Measurements from ENCODE around the gene AGPAT2. TPM values are rescaled to one million over a fixed set of nuclear protein-coding genes. Genes with fewer than 3 reads are reported as not detected.

The AGPAT2 gene
- total RNA-seq, 1 experiment from 2014 or later: 124 TPM

DNA sequence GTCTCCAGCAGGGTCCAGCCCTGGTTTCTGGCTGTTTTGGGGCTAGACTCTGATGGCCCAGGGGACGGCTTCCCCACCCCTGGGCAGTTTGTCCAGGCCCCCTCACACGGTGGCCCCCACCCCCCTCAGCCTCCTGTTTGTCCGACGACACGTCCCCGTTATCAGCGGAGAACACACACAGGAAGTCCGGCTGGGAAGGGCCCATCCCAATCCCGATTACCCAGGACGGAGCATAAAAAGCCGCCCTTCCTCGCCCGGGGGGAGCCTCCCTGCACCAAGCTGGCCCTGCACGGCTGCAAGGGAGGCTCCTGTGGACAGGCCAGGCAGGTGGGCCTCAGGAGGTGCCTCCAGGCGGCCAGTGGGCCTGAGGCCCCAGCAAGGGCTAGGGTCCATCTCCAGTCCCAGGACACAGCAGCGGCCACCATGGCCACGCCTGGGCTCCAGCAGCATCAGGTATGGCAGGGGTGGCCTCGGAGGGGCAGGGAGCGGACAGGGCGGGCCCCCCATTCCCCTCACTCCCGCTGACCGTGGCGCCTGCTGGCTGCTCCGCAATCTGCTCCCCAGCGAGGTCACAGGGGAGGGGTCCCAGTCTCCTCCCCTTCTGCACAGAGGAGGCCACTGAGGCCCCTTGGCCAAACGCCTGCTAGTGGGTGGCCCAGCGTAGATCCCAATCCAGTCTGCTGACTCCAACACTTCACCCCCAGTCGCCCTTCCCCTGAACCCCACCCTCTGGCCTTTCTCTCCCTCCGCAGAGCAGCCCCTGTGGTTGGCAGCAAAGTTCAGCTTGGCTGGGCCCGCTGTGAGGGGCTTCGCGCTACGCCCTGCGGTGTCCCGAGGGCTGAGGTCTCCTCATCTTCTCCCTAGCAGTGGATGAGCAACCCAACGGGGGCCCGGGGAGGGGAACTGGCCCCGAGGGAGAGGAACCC, 24.3 kb downstream of the AGPAT2 start, which contains the start of gene EGFL7:
TSS of gene EGFL7 (plus strand) at position 261 of the 926 bp plus-strand sequence. CDS start 5,367 bp downstream, outside the sequence.
- no peaks in the 10 kb centered on the region for H4K20me1 ChIP-seq (ENCODE audit: insufficient read depth)
- DNase-seq: no peak
- BruUV-seq (replicated peaks): no TSS peak
- H3K36me3 ChIP-seq (ENCODE audit: low read depth): no peaks in the 10 kb centered on the region
- H3K79me2 ChIP-seq (ENCODE audit: low read depth): no peaks in the 10 kb centered on the region
- no peaks in the 10 kb centered on the region for H3K9me2 ChIP-seq (ENCODE audit: insufficient read depth)
- POLR2A ChIA-PET (ENCODE audit: unreplicated experiment): no interaction called here
- CTCF ChIA-PET: no interaction called here
- H3K4me3 ChIP-seq: no peak within 1 kb of the TSS
- no peak within 1 kb of the TSS for H3K27ac ChIP-seq
- H3K27me3 ChIP-seq (ENCODE audit: insufficient read depth, low read depth): peaks cover 20% of the 10 kb centered on the region; the same call in 1 of the 2 replicates
- no peak for TF ChIP-seq EZH2 (IDR thresholded peaks at IDR 0.05; ENCODE audit: low read depth)
- TF ChIP-seq, protein P1, sequence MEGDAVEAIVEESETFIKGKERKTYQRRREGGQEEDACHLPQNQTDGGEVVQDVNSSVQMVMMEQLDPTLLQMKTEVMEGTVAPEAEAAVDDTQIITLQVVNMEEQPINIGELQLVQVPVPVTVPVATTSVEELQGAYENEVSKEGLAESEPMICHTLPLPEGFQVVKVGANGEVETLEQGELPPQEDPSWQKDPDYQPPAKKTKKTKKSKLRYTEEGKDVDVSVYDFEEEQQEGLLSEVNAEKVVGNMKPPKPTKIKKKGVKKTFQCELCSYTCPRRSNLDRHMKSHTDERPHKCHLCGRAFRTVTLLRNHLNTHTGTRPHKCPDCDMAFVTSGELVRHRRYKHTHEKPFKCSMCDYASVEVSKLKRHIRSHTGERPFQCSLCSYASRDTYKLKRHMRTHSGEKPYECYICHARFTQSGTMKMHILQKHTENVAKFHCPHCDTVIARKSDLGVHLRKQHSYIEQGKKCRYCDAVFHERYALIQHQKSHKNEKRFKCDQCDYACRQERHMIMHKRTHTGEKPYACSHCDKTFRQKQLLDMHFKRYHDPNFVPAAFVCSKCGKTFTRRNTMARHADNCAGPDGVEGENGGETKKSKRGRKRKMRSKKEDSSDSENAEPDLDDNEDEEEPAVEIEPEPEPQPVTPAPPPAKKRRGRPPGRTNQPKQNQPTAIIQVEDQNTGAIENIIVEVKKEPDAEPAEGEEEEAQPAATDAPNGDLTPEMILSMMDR (conservative IDR thresholded peaks at IDR 0.05): no peak
- intact Hi-C loops (cut with micrococcal nuclease; ENCODE audit: unreplicated experiment): no loop called here
- H2AFZ ChIP-seq: no peak within 1 kb of the TSS
- H3K4me2 ChIP-seq: no peak within 1 kb of the TSS
- no peaks in the 10 kb centered on the region for H3K4me1 ChIP-seq (replicated peaks; ENCODE audit: insufficient read depth)
- H3F3A ChIP-seq (ENCODE audit: insufficient read depth, low read depth): peaks cover 11% of the 10 kb centered on the region; the same call in 1 of the 2 replicates
- H3K9me3 ChIP-seq (ENCODE audit: insufficient read depth, low read depth): no peaks in the 10 kb centered on the region

DNA sequence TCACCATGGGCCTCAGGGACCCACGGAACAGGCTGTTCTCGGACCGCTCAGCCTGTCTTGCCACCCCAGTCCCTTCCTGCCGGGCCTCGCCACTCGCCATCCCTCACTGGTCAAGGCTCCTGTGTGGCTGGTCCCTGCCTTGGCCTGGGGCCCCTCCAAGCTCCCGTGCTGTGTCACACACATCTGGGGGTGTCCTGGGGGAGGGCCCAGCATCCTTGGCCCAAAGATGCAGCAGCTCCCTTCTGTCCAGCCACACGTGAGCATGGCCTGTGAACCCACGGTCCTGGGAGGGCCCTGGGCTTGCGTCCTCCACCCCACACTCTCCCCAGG, 25.0 kb downstream of the AGPAT2 start:
- H3K27me3 ChIP-seq (ENCODE audit: insufficient read depth, low read depth): peaks cover 26% of the 10 kb centered on the region; the same call in 1 of the 2 replicates
- CTCF ChIA-PET: no interaction called here
- H3K27ac ChIP-seq: no peak overlapping the region
- peaks cover 8% of the 10 kb centered on the region; the same call in 1 of the 2 replicates for H3F3A ChIP-seq (ENCODE audit: insufficient read depth, low read depth)
- POLR2A ChIA-PET (ENCODE audit: unreplicated experiment): no interaction called here
- H3K9me3 ChIP-seq (ENCODE audit: insufficient read depth, low read depth): no peaks in the 10 kb centered on the region
- no peak for DNase-seq
- H3K4me2 ChIP-seq: no peak overlapping the region
- no peaks in the 10 kb centered on the region for H3K36me3 ChIP-seq (ENCODE audit: low read depth)
- no peaks in the 10 kb centered on the region for H3K79me2 ChIP-seq (ENCODE audit: low read depth)
- H3K4me3 ChIP-seq: no peak overlapping the region
- no peaks in the 10 kb centered on the region for H3K9me2 ChIP-seq (ENCODE audit: insufficient read depth)
- H3K4me1 ChIP-seq (replicated peaks; ENCODE audit: insufficient read depth): no peaks in the 10 kb centered on the region
- TF ChIP-seq EZH2 (IDR thresholded peaks at IDR 0.05; ENCODE audit: low read depth): no peak
- TF ChIP-seq, protein P1 (conservative IDR thresholded peaks at IDR 0.05): no peak
- H2AFZ ChIP-seq: no peak overlapping the region
- intact Hi-C loops (cut with micrococcal nuclease; ENCODE audit: unreplicated experiment): no loop called here
- no peaks in the 10 kb centered on the region for H4K20me1 ChIP-seq (ENCODE audit: insufficient read depth)
- no TSS peak for BruUV-seq (replicated peaks)

DNA sequence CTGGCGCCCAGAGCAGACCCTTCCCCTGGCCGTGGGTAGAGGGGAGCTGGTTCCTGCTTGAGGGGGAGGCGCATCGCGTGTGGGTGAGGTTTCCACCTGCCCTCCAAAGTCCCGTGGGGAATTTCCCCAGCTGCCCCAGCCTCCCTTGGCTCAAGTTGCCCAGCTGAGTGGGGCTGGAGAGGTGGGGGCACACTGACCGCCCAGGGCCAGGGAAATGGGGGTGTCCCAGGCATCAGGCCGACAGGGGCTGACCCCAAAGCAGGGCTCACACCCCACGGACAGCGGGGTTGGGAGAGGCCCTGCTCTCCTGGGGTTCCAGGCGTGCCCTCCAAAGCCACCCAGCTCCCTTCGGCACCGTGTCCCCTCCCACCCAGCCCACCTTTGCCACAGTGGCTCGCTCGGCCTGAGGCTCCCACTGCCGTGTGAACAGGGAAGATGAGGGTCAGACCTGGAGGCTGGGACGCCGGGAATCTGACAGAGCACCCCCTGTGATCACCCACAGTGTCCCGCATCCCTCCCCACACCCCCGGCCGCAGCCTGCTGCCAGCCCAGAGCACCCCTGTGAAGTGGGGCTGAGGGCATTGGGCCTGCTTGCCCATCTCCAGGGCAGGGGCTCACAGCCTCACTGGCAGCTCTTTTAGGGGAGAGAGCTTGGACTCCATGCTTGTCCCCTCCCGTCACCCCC, 25.5 kb downstream of the AGPAT2 start:
- Histone ChIP-seq H3K9me2 (ENCODE audit: insufficient read depth) (no peaks in the 10 kb centered on the region), H3K4me3 (no peak overlapping the region), H3K27me3 (ENCODE audit: insufficient read depth, low read depth) (peaks cover 26% of the 10 kb centered on the region; the same call in 1 of the 2 replicates), H3K79me2 (ENCODE audit: low read depth) (no peaks in the 10 kb centered on the region), H3K9me3 (ENCODE audit: insufficient read depth, low read depth) (no peaks in the 10 kb centered on the region), H3F3A (ENCODE audit: insufficient read depth, low read depth) (peaks cover 8% of the 10 kb centered on the region; the same call in 1 of the 2 replicates), H4K20me1 (ENCODE audit: insufficient read depth) (no peaks in the 10 kb centered on the region), H3K27ac (no peak overlapping the region), H3K4me1 (replicated peaks; ENCODE audit: insufficient read depth) (no peaks in the 10 kb centered on the region), H2AFZ (no peak overlapping the region), H3K36me3 (ENCODE audit: low read depth) (no peaks in the 10 kb centered on the region), H3K4me2 (no peak overlapping the region)
- ChIA-PET CTCF (no interaction called here), POLR2A (ENCODE audit: unreplicated experiment) (no interaction called here)
- intact Hi-C loops (cut with micrococcal nuclease; ENCODE audit: unreplicated experiment): no loop called here
- BruUV-seq (replicated peaks): no TSS peak
- DNase-seq: no peak
- TF ChIP-seq, protein P1 (conservative IDR thresholded peaks at IDR 0.05): no peak
- TF ChIP-seq EZH2 (IDR thresholded peaks at IDR 0.05; ENCODE audit: low read depth): no peak
